ENCODE measurements around the gene GLTP. TPM values are rescaled to one million over a fixed set of nuclear protein-coding genes. Genes with fewer than 3 reads are reported as not detected.
A peak's percentile ranks its signal among the peaks of the same experiment; 100 is the strongest.

The GLTP gene
- total and polyA plus RNA-seq, 12 donors = 24.5 to 73.7 (median 37.5) TPM

- Histone ChIP-seq H3K9me3 (replicated peaks in 1 of 3) (no peaks in the 10 kb centered on the region), H3K27me3 (no peaks in the 10 kb centered on the region), H3K27ac (peak overlapping the region in 1 of 5 donors; percentile 17), H3K4me1 (replicated peaks in 1 of 2) (no peaks in the 10 kb centered on the region), H3K36me3 (replicated peaks in 1 of 2) (peaks cover 0 to 84% of the 10 kb centered on the region in 2 donors), H3K4me3 (no peak overlapping the region)
- TF ChIP-seq POLR2A (IDR thresholded peaks at IDR 0.05) (no peak), CTCF (IDR thresholded peaks at IDR 0.05) (no peak)
- DNase-seq = no peak
- intact Hi-C loops (cut with DNase I) = no loop called here
- WGBS, 4 donors = 89 to 91% (median 91%) methylated on average over 12 of the region's 12 CpGs
Measured at GRCh38 chr12:109912855-109913321, 32.5 kb upstream of the GLTP start.

- Histone ChIP-seq H3K9me3 (replicated peaks in 1 of 3) (no peaks in the 10 kb centered on the region), H3K36me3 (replicated peaks in 1 of 2) (peaks cover 0 to 84% of the 10 kb centered on the region in 2 donors), H3K4me3 (no peak overlapping the region), H3K27ac (no peak overlapping the region), H3K27me3 (no peaks in the 10 kb centered on the region), H3K4me1 (replicated peaks in 1 of 2) (no peaks in the 10 kb centered on the region)
- intact Hi-C loops (cut with DNase I) = no loop called here
- TF ChIP-seq POLR2A (IDR thresholded peaks at IDR 0.05) (no peak), CTCF (IDR thresholded peaks at IDR 0.05) (no peak)
- WGBS, 4 donors = 70 to 87% (median 78%) methylated on average over 9 to 12 of the region's 12 CpGs
- DNase-seq = no peak
Measured at GRCh38 chr12:109910969-109911348, 30.6 kb upstream of the GLTP start.

- H3K36me3 ChIP-seq (replicated peaks in 1 of 2) = peaks cover 0 to 84% of the 10 kb centered on the region in 2 donors
- no peaks in the 10 kb centered on the region for H3K9me3 ChIP-seq (replicated peaks in 1 of 3)
- no peaks in the 10 kb centered on the region for H3K27me3 ChIP-seq
- H3K4me1 ChIP-seq (replicated peaks in 1 of 2) = no peaks in the 10 kb centered on the region
- H3K27ac ChIP-seq = no peak overlapping the region
- WGBS, 4 donors = 80 to 91% (median 87%) methylated on average over 6 to 8 of the region's 8 CpGs
- TF ChIP-seq POLR2A (IDR thresholded peaks at IDR 0.05) (no peak), CTCF (IDR thresholded peaks at IDR 0.05) (no peak)
- H3K4me3 ChIP-seq = no peak overlapping the region
- DNase-seq = no peak
- intact Hi-C loops (cut with DNase I) = no loop called here
Measured at GRCh38 chr12:109910254-109910968, 30.1 kb upstream of the GLTP start.

- Histone ChIP-seq H3K9me3 (replicated peaks in 1 of 3) (no peaks in the 10 kb centered on the region), H3K27ac (no peak overlapping the region), H3K36me3 (replicated peaks in 1 of 2) (peaks cover 0 to 68% of the 10 kb centered on the region in 2 donors), H3K27me3 (no peaks in the 10 kb centered on the region), H3K4me3 (no peak overlapping the region), H3K4me1 (replicated peaks in 1 of 2) (peaks cover 0 to 11% of the 10 kb centered on the region in 2 donors)
- intact Hi-C loops (cut with DNase I) = no loop called here
- no peak for DNase-seq
- TF ChIP-seq CTCF (IDR thresholded peaks at IDR 0.05) (no peak), POLR2A (IDR thresholded peaks at IDR 0.05) (no peak)
- 95 to 99% (median 96%) methylated on average over 6 to 10 of the region's 10 CpGs for WGBS, 4 donors
Measured at GRCh38 chr12:109905301-109905700, 25.0 kb upstream of the GLTP start.

Data from adrenal gland (tissue), 12 donors.